Activated CD8-positive, alpha-beta T cell treated with anti-CD3 and anti-CD28 coated beads for 36 hours (primary cell): Measurements from ENCODE around the gene TNS3. TPM values are rescaled to one million over a fixed set of nuclear protein-coding genes. Genes with fewer than 3 reads are reported as not detected.

ENCODE experiments used
- ATAC-seq: fragments of 200-7000 bp; cut with Tn5 transposase; one replicate; pipeline ENCODE4 v1.10.0; 2021; ENCODE audit warnings: mild to moderate bottlenecking, moderate library complexity
- CTCF ChIA-PET: fragments of 350-600 bp; sonication (Branson Sonifier 250); formaldehyde crosslinking; loops from one replicate; lab custom pipeline; 2021; ENCODE audit warnings: antibody characterized with exemption; lab: Charles Lee
- POLR2A ChIA-PET: fragments of 350-600 bp; sonication (Branson Sonifier 250); formaldehyde crosslinking; loops from one replicate; lab custom pipeline; 2021; ENCODE audit warnings: antibody characterized with exemption; lab: Charles Lee
- DNase-seq: peaks from one replicate; pipeline ENCODE4 v3.0.0-alpha.2; 2020
- H3K27ac Mint-ChIP-seq: one replicate; pipeline ENCODE4 v1.8.0; 2021; ENCODE audit warnings: mild to moderate bottlenecking, mixed read lengths
- H3K27me3 Mint-ChIP-seq: one replicate; pipeline ENCODE4 v1.8.0; 2021; ENCODE audit warnings: mixed read lengths
- H3K36me3 Mint-ChIP-seq: one replicate; pipeline ENCODE4 v1.8.0; 2021; ENCODE audit warnings: low read depth, mixed read lengths
- H3K4me1 Mint-ChIP-seq: one replicate; pipeline ENCODE4 v1.8.0; 2021; ENCODE audit warnings: low read depth, mixed read lengths
- H3K4me3 Mint-ChIP-seq: one replicate; pipeline ENCODE4 v1.8.0; 2021; ENCODE audit warnings: mild to moderate bottlenecking, moderate library complexity, mixed read lengths
- H3K9me3 Mint-ChIP-seq: one replicate; pipeline ENCODE4 v1.8.0; 2021; ENCODE audit warnings: mixed read lengths
- CTCF ChIP-seq: fragments of 200-600 bp; IDR thresholded peaks from one replicate; pipeline ENCODE4 v1.8.0; 2022; ENCODE audit warnings: antibody characterized with exemption, mild to moderate bottlenecking
- intact Hi-C: fragments of 100-400 bp; cut with micrococcal nuclease; formaldehyde crosslinking; loops from one replicate; pipeline ENCODE4 v1.10.0; 2022
- total RNA-seq, 2 experiments: library from RNA; stranded (reverse); gene quantifications; one replicate each; pipeline ENCODE4 v1.2.3, GENCODE V29; 2021

TNS3 gene
- total RNA-seq, 2 experiments from 2014 or later: 0.04 to 0.16 TPM

- POLR2A ChIA-PET: no interaction called here
Observed at GRCh38 chr7:47405921-47406800, 175.8 kb downstream of the TNS3 start.

GRCh38 chr7:47405286-47405904, 176.5 kb downstream of the TNS3 start:
- Mint-ChIP-seq H3K9me3 (no peaks in the 10 kb centered on the region), H3K27me3 (no peaks in the 10 kb centered on the region), H3K27ac (no peak overlapping the region), H3K4me1 (peaks cover 7% of the 10 kb centered on the region), H3K36me3 (no peaks in the 10 kb centered on the region), H3K4me3 (no peak overlapping the region)
- ATAC-seq (no peak), DNase-seq (no peak)
- ChIA-PET POLR2A (no interaction called here), CTCF (no interaction called here)
- intact Hi-C loops: no loop called here
- TF ChIP-seq CTCF: no peak

More at GRCh38 chr7:47405921-47406800, 175.8 kb downstream of the TNS3 start:
- Mint-ChIP-seq H3K36me3 (no peaks in the 10 kb centered on the region), H3K9me3 (no peaks in the 10 kb centered on the region), H3K27ac (no peak overlapping the region), H3K27me3 (no peaks in the 10 kb centered on the region), H3K4me1 (peaks cover 7% of the 10 kb centered on the region), H3K4me3 (no peak overlapping the region)
- ATAC-seq (no peak), DNase-seq (no peak)
- CTCF ChIA-PET: no interaction called here
- TF ChIP-seq CTCF: no peak
- intact Hi-C loops: no loop called here

GRCh38 chr7:47404010-47404409, 177.9 kb downstream of the TNS3 start:
- Mint-ChIP-seq H3K36me3 (no peaks in the 10 kb centered on the region), H3K4me1 (peaks cover 7% of the 10 kb centered on the region), H3K9me3 (no peaks in the 10 kb centered on the region), H3K27ac (no peak overlapping the region), H3K27me3 (no peaks in the 10 kb centered on the region), H3K4me3 (no peak overlapping the region)
- POLR2A ChIA-PET: no interaction called here
- DNase-seq (peak; percentile 75), ATAC-seq (peak; percentile 83)
- intact Hi-C loops: no loop called here
- TF ChIP-seq CTCF: no peak
- CTCF ChIA-PET: no interaction called here

GRCh38 chr7:47402941-47403866, 178.7 kb downstream of the TNS3 start:
- Mint-ChIP-seq H3K27ac (no peak overlapping the region), H3K4me1 (peaks cover 7% of the 10 kb centered on the region), H3K4me3 (no peak overlapping the region), H3K27me3 (no peaks in the 10 kb centered on the region), H3K36me3 (no peaks in the 10 kb centered on the region), H3K9me3 (no peaks in the 10 kb centered on the region)
- intact Hi-C loops: no loop called here
- DNase-seq (no peak), ATAC-seq (no peak)
- POLR2A ChIA-PET: no interaction called here
- CTCF ChIA-PET: no interaction called here
- no peak for TF ChIP-seq CTCF
